NOMO-1 treated with dmso at 0.1 percent for 144 hours (cell line): Measurements from ENCODE around the gene PEPD.

Experiments
- DNase-seq: peaks from one replicate; lab custom pipeline; 2025; ENCODE audit not compliant: unreplicated experiment; lab: John Stamatoyannopoulos, UW

PEPD gene

GRCh38 chr19:33398361-33399060 is 123.1 kb downstream of the PEPD start:
- DNase-seq: no peak

GRCh38 chr19:33397536-33398360 is 123.8 kb downstream of the PEPD start:
- DNase-seq: no peak

- no peak for DNase-seq
These were observed 124.7 kb downstream of the PEPD start for GRCh38 chr19:33396701-33397535.

DNA sequence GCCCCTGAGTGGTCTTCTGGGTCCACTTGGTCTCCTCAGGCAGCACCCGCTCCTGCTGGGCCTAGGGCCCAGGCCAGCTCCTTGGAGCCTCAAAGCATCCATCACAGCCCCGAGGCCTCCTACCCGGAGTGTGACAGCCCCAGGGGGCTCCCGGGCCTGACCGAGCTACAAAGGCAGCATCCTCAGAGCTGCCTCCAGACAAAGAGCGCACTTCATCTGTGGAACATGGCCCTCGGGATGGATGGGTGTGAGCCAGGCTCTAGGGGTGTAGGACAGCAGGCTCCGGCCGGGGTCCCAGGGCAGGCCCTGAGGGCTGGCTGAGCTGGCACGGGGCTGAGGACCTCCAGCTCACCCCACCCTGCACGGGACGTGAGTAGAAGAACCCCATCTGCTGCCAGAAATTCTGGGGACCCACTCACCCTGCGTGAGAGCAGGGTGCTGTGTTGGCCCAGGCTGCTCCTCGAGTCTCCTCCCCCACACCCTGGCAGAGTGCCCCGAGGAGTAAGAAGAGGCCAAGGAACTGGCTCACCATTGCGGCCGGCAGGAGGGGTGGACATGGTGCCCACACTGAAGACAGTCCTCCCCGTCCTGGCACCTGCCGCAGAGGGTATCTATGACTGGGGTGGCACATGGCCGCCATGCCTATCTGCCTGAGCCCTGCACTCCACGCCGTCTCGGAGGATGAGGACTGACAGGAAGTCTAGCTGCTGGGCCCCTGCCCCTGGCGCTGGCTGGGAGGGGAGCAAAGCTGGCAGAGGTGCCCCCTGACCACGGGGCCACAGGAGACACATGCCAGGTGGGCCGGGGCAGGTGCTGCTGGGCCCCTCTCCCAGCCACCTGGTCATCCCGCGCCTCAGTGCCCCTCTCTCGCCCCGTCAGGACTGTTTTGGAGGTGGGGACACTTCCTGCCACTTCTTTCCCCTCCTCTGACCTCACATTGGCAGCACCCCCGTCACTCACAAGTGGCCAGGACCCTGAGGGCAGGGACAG is 125.7 kb downstream of the PEPD start:
- DNase-seq: no peak

DNA sequence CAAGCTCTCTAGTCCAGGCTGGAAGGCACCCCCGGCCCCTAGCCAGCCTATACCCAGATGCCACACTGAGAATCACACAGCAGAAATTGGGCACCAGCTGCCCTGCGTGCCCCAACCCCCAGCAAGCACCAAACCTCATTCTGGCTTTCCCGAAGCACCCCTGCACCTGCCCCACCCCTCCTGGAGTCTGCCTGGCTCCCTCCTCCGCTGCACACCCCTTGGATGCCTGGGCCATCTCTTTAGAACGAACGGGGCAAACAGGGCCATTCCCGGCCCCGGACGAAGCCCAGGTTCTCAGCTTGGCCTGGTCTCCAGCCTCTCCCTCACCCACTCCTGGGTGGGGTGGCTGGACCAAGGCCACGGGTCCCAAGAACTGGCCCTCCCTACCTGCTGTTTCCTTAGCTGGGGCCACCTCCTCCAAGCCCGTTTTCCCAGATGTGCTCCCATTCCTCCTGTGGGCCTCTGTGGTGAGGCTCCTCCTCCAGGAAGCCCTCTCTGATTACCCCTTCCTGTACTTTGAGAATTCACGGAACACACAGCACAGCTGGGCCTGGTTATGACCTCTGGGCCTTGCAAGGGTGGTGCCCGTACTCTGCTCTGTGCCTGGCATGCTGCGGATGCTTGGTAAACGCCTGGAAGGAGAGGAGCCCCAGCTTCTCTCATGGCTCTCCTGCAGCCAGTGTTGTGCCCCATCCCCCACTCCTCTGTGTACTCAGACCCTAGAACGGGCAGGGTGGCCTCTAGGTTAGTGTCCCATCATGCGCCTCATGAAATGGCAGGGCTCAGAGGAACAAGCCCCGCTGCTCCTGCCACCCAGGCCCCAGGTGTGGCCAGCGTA is 126.6 kb downstream of the PEPD start:
- no peak for DNase-seq

- DNase-seq: peak; percentile 68
These were observed 127.4 kb downstream of the PEPD start for GRCh38 chr19:33394006-33394722.

DNA sequence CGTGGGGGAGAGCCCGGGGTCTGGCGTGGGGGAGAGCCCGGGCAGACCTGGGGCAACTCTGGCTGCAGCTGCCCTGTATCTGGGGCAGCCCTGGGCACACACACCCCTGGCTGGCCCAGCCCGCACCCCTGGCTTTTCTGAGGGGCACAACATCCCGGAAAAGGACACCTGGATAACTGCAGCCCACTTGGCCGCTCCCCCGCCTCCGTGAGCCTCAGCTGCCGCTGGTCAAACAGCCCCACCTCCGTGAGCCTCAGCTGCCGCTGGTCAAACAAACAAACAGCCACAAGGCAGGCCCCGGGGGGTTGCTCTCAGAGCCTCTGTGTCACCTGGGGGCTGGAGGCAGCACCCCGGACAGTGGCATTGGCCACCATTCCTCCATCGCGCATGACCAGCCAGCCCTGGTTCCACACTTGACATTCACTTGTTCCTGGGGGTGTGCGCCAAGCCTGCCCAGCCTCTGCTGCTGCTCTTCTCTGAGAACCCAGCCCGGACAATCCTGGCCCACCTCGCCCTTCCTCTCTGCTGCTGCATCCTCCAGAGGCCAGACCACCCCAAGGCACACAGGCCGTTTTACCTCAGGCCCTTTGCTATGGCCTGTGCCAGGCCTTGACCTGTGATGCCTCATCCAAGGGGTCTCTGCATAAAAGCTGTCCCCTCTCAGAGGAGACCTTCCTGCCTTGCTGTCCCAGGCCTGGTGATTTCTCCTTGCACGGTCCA is 128.1 kb downstream of the PEPD start:
- DNase-seq: no peak

- DNase-seq: no peak
These were observed 129.0 kb downstream of the PEPD start for GRCh38 chr19:33392341-33393285.

DNA sequence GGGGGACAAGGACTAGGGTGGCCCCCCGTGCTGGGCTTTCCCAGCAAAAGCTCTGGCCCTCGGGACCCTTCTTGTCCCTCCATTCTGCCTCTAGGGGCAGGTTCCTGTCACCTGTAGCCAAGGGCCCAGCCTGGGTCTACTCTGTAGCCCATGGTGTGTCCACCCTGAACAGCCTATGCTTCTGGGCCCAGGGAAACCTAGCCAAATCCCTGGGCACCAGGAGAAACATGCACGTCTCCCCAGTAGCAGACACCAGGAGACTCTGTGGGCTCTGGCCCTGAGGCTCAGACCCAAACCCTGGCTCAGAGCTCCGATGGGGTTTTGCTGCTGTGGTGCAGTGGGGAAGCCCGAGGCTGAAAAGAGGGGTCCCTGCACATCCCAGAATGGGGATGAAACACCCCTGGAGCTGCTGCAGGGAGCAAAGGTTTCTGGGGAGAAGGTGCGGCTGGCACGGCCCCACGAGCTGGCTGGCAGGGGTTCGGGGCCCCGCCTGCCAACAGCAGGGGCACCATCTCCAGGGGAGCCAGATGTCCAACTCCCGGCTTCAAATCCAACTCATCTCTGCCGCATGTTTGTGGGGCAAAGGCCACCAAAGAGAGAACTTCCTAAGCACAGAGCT is 129.9 kb downstream of the PEPD start:
- no peak for DNase-seq

- DNase-seq: no peak
These were observed 130.5 kb downstream of the PEPD start for GRCh38 chr19:33390908-33391630.

DNA sequence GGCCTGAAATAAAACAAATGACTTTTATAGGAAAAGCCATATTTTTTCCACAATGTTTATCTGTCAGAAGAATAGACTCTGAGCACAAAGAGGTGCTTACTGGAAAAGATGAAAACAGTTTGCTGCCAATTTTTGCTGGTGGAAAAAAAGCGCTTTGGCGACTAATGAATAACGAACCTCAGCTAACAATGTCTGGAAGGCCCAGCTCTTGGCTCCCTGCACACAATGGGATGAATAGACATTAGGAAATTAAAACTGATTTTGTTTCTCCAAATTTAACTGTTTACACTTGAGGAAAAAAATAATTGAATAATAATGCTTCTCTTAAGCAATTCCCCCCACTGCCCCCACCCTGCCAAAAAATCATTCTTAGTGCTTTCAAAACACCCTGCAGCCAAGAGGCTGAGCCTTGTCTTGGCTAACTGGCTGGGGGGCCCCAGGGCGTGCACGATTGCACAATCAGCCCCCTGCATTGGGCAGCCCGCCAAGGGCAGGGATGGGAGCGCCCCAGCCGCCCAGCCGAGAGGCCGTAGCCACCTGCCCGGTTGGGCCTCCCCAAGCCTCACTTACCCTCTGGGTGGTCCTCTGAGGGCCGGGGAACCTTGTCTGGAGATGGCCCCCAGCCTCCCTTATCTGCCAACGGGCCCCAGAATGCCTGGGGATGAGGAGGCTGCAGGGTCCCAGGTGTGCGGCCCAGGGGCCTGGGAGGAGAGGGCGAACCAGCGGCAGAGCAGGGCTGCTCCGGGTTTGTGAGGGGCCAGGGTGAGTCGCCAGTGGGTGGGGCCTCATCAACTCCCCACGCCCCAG is 131.3 kb downstream of the PEPD start:
- peak; percentile 28 for DNase-seq

GRCh38 chr19:33389421-33390100 is 132.0 kb downstream of the PEPD start:
- DNase-seq: no peak

GRCh38 chr19:33388725-33389420 is 132.7 kb downstream of the PEPD start:
- no peak for DNase-seq

- no peak for DNase-seq
These were observed 133.3 kb downstream of the PEPD start for GRCh38 chr19:33388231-33388724.
